ENCODE measurements around the gene FGF19.

- TF ChIP-seq CTCF (IDR thresholded peaks at IDR 0.05) (no peak), EZH2 (IDR thresholded peaks at IDR 0.05; ENCODE audit: borderline replicate concordance, insufficient read depth, low read depth, low read length, poor library complexity, severe bottlenecking) (no peak)
These were observed 8.2 kb downstream of the FGF19 start for GRCh38 chr11:69695581-69695980.
